Measurements from ENCODE around the gene FA2H.
"Not testable (repeated sequence)": the region's sequence is repeated elsewhere in the genome, so short reads cannot be mapped to it uniquely, and the experiment has no call there.

Gene FA2H

DNA sequence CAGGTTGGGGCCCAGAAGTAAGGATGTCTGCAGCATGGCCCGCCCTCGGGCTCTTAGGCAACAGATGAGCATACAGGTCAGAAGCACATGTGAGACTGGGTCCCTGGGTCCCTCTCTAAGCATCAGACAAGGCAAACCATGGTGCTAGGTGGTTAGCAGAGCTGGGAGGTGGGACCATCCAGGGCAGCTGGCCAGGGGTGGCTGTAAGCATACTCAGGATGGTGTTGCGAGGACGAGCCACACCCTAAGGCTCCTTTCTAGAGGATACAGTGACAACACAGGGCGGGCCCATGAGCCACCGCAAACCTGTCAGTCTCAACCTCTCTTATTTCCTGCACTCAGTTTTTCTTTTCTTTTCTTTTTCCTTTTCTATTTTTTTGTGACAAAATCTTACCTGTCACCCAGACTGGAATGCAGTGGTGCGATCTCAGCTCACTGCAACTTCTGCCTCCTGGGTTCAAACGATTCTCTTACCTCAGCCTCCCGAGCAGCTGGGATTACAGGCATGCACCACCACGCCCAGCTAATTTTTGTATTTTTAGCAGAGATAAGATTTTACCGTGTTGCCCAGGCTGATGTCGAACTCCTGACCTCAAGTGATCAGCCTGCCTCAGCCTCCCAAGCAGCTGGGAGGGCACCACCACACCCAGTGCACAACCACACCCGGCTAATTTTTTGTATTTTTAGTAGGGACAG is 3.6 kb downstream of the FA2H start:
- DNase-seq (ENCODE audit: low read depth in 2 of 2, low spot score in 1 of 2), result no peak

DNA sequence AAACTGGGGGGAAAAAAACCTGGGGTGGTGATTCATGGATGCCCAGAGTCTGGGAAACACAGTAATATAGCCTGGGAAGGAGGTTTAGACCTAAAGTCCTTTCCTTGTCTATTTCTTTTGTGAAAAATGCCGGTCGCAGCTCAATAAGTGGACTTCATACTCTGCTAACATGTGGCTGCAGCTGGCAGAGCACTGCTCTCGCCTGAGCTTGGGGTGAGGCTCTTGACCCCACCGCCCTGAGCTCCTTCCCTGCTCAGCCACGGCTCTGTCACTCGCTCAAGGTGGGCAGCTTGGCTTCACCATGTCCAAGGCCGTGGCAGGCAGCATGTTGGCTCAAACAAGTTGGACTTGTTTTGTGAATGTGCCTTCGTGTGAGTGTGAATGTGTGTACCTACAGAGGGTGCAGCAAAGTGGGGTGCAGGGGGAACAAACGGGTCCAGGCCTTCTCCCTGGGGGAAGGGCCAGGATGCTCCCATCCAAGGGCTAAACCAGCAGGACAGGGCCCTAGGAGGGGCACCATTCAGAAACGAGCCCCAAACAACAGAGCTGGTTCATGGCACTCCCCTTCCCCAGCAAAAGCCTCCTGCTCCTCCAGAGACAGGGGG is 4.9 kb downstream of the FA2H start:
- no peak for DNase-seq (ENCODE audit: low read depth in 2 of 2, low spot score in 1 of 2)

DNA sequence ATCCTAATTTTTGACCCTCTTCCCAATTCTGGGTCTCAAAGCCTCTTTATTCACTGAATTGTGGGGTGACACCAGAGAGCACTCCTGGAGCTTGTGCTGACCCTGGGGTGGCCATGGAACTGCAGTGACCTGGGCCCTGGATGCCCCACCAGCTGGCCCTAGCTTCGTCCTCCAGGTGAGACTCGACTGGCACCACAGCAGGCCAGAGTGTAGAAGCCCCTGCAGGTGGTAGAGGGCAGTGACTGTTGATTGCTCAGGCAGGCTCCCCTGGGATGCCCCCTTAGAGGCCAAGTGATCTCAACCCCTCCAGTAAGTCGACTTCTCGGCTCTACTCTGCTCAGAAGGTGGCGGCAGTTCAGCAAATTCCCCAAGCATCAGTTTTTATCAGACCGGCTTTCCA is 6.4 kb downstream of the FA2H start:
- no peak for DNase-seq (ENCODE audit: low read depth in 2 of 2, low spot score in 1 of 2)

DNA sequence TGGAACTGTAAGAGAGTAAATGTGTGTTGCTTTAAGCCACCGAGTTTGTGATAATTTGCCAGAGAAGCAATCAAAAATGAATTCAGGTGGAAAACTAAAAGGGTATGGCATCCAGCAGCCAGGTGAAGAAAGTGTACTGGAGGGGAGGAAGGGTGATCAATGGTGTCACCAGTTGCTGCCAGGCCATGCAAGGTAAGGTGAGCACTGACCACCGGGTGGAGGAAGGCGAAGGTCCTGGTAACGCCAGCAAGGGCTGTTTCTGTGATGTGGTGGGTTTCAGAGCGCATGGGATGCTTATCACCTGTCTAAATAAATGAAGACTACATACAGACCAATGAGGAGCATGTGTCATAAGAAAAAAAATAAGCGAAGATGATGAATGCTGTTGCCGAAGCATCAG is 6.9 kb downstream of the FA2H start:
- DNase-seq (ENCODE audit: low read depth in 2 of 2, low spot score in 1 of 2), result no peak

DNA sequence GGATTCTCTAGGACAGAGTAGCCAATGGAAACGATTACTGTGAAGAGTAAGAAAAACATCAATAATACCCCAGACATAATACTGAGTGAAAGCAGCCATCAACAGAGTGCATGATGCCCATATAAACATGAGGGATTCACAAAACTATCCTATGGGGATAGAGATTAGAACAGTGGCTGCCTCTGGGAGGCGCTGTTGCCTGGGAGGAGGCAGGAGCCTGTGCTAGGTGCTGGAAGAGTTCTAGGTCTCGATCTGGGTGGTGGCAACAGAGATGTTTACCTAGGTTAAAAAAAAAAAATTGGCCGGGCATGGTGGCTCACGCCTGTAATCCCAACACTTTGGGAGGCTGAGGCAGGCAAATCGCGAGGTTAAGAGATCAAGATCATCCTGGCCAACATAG is 7.9 kb downstream of the FA2H start:
- no peak for DNase-seq (ENCODE audit: low read depth in 2 of 2, low spot score in 1 of 2)

DNA sequence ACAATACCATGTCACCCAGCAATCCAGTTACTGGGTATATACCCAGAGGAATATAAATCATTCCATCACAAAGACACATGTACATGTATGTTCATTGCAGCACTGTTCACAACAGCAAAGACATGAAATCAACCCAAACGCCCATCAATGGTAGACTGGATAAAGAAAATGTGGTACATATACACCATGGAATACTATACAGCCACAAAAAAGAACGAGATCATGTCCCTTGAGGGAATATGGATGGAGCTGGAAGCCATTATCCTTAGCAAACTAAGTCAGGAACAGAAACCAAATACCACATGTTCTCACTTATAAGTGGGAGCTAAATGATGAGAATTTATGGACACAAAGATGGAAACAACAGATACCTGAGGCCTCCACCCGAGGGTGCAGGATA is 10.4 kb downstream of the FA2H start:
- not testable (repeated sequence) for DNase-seq (ENCODE audit: low read depth in 2 of 2, low spot score in 1 of 2)

DNA sequence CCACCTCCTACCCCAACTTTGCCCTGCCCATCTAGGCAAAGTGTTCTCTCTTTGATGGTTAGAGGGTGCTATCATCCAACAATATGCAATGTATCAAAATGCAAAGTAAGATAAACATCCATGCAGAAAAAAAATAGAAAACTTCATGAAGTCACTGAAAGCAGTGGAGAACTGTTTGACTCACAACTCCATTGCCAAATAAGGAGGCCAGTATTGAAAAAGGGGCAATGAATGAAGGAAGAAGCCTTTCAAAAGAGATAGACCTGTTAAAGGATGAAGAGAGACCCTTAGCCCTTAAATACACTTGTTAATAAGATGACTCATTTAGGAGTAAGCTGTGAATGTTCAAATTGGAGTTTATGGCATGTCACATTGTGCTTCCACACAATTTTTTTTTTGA is 13.0 kb downstream of the FA2H start:
- no peak for DNase-seq (ENCODE audit: low read depth in 2 of 2, low spot score in 1 of 2)

DNA sequence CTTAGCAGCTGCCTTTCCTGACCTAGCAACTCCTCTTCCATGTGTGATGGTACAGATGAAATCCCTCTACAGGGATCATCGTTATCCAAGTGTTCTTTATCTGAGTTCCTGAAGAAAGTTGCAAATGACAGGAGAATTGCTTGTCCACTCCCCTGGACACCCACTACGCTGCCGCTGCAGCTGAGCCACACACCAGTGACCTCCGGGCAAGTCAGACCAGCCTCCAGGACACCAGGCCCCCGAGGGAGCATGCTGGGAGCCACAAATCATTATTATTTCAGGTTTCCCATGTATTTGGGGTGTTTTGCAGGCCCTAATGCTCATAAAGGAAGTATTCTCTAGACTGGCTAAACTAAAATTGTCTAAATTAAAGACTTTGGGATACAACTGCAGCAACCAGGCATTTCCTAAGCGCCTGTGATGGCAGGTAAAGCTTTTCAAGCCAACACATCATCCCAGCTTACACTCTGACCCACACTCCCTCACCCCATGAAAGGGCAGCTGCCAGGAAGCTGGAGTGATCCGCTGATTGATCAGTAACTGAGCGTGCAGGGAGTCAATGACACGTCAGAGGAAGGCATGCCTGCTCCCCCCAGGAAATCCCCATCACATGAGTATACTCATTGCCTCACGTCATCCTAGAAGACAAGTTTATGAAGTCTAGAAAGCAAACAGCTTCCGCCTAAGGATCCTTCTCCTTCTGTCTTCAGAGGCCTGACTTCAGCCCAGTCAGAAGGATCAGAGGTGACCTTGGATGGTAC is 14.4 kb downstream of the FA2H start:
- DNase-seq (ENCODE audit: low read depth in 2 of 2, low spot score in 1 of 2), result no peak

DNA sequence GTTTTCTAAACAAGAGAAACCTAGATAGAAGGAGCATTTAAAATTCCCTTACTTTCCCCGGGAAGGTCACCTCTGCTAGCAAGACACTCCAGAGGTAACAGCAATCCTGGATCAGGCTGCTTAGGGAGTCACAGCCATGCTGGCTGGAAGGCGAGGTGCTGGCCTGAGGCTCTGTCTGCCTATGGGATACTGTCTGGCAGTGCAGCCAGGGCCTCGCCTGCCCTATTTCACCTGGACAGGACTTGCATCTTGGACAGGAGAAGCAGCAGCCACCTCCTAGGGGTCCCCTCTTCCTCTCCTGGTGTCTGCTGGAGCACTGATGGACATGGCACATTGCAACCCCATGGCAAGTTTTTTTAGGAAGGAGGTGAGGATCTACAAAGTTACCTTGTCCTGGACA is 15.1 kb downstream of the FA2H start:
- no peak for DNase-seq (ENCODE audit: low read depth in 2 of 2, low spot score in 1 of 2)

DNA sequence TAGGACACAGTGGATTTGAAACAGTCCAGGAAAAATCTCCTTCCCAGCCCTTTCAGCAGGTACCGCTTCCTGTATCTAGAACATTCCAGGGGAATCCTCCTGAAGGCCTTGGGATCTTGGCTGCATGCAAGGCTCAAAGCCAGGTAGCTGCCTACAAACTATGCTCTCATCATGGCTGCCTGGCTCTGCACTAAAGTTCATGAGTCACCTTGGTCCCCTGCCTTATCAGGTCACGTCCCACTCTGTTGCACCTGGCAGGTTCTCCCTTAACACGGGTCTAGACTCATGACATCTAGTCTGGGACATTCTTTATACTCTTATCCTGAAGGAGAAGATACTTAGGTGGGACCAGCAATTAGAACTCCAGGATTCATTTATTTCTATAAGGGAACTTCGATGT is 15.8 kb downstream of the FA2H start:
- DNase-seq (ENCODE audit: low read depth in 2 of 2, low spot score in 1 of 2), result no peak

DNA sequence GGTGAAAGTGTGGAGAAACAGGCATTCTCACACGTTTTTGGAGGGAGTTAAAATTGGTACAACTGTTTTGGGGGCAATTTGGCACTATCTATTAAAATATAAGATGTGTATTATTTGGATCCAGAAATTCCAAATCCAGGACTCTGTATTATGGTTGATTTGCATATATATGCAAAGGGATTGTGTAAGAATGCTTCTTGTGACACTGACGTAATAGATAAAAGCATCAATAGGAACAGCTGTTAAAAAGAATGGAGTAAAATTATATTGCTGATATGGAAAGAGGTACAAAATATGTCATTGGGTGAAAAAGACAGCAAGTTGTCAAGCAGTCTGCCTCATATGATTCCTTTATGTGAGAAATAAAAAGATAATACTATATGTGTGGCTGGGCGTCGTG is 17.3 kb downstream of the FA2H start:
- no peak for DNase-seq (ENCODE audit: low read depth in 2 of 2, low spot score in 1 of 2)

DNA sequence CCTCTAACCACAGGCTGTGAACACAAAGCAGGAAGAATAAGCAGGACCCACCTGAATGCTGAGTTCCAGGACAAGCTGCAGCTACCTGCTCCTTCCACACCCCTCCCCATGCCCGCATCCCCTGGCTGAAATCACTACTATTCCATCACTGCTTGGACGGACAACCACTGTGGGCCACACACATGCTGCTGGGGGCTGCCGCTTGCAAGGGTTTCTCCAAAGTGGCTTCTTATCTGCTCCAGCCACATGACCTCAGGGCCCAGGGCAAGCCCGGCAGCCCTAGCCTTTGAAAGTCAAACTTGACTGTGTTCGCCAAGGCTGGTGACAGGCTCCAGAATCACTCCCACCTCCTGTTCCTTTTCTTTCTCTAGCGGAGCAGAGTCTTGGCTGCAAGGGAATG is 18.4 kb downstream of the FA2H start:
- no peak for DNase-seq (ENCODE audit: low read depth in 2 of 2, low spot score in 1 of 2)

DNA sequence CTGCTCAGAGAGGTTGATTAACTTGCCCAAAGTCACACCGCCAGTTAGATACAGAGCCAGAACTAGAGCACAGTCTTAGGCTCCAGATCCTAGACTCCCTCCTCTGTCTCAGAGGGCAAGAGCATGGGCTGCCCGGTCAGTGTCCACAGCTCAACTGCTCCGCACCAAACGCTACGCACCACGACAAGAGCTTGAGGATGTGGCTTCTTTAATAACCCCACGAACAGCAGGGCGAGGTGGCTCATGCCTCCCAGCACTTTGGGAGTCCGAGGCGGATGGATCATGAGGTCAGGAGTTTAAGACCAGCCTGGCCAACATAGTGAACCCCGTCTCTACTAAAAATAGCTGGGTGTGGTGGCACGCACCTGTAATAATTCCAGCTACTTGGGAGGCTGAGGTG is 21.4 kb downstream of the FA2H start:
- no peak for DNase-seq (ENCODE audit: low read depth in 2 of 2, low spot score in 1 of 2)

DNA sequence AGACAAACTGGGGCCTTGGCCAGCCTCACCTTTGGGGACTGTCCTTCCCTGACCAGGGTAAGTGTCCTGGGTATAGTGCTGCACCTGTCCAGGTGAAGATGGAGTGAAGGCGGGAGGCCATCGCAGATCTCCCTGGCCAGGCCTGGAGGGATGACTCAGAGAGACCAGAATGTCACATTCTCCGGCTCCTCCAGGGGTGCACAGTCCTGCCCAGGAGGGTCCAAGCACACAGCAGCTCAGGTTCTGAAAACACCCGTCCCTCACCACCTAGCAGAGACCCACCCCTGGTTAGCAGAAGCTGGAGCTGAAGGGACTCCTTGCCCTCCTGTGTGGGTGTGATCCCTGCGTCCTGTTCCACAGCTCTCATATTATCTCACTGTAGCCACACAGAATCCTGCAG is 21.9 kb downstream of the FA2H start:
- DNase-seq (ENCODE audit: low read depth in 2 of 2, low spot score in 1 of 2), result no peak

DNA sequence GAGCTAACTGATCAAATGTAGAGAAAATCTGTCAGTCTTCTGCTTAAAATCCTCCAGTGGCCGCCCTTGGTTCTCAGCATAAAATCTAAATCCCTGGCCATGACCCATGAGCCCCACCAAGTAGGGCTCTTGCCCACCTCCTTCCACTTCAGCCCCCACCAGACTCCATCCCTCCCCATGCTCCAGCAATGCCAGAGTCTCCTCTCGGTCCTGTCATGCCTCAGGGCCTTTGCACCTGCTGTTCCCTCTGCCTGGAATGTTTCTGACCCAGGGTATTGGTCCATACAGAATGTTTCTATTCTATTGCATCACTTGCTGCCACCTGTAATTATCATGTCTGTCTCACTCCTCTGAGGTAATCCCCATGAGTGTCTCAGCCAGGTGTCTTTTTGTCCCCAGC is 22.4 kb downstream of the FA2H start:
- DNase-seq (ENCODE audit: low read depth in 2 of 2, low spot score in 1 of 2), result no peak

DNA sequence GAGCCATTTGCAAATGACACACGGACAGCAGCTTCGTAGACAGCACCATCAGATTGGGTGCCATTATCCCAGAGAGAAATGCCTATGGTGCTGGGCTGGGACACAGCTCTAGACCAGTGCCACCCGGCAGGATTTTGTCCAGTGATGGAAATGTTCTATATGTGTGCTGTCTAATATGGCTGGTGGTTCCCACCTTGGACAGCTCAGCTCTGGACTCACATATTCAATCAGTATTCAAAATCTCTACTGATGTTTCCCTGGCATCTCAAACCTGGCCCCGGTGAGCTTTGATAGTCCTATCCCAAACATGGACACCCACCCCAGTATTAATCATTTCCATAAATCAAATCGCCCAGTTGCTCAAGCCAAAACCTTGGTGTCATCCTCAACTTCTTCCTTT is 23.0 kb downstream of the FA2H start:
- no peak for DNase-seq (ENCODE audit: low read depth in 2 of 2, low spot score in 1 of 2)

DNA sequence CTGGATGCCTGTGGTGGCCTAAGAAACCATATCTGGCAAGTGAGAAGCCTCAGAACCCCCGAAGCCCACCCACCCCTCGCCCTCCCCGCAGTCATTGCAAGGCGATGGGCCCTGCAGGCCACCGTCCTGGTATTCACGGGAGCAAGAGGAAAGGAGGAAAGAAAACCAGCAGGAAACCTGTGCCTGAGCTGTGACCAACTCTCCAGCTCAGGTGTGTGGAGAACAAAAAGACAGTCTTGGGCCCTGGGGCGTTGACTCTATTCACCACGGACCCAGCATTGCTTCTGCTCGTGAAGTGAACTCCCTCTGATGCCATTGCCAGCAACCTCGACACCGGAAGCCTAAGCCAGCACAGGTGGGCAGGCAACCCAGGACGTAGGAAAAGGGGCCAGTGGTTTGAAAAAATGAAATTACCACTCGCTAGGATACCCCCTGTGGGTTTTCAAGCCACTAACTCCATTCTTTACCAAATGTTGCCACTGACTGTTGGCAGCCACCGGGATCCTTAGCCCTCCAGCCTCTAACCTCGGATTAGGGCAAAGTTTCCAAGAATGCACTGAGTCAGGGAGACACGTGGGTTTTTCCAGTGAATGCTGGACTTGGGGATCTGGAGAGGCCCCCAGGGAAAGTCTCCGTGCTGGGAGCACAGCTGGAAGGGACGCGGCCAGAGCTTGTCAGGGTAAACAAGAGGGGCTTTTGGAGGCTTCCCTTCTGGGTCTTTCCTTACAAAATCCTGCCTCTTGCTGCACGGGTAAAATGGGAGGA is 25.1 kb downstream of the FA2H start:
- DNase-seq (ENCODE audit: low read depth in 2 of 2, low spot score in 1 of 2), result no peak

DNA sequence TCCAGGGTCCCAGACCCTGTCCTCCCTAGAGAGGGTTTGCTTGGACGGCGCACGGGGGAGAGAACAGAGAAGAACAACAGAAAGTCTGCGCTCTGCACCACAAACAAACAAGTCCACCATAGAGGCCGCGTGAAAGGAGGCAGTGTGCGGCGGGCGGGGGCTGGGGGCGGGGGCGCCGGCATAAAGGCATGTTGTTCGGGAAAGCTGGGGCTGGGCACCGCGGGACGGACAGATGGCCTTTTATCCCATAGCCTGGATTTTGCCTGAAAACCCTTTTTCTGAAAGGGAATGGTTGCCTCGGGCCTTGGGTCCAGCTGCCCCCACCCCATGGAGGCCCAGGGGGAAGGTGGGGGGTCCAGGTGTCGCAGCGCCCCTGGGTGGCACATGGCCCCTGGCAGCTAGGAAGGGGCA is 26.0 kb downstream of the FA2H start:
- DNase-seq (ENCODE audit: low read depth in 2 of 2, low spot score in 1 of 2), result no peak

DNA sequence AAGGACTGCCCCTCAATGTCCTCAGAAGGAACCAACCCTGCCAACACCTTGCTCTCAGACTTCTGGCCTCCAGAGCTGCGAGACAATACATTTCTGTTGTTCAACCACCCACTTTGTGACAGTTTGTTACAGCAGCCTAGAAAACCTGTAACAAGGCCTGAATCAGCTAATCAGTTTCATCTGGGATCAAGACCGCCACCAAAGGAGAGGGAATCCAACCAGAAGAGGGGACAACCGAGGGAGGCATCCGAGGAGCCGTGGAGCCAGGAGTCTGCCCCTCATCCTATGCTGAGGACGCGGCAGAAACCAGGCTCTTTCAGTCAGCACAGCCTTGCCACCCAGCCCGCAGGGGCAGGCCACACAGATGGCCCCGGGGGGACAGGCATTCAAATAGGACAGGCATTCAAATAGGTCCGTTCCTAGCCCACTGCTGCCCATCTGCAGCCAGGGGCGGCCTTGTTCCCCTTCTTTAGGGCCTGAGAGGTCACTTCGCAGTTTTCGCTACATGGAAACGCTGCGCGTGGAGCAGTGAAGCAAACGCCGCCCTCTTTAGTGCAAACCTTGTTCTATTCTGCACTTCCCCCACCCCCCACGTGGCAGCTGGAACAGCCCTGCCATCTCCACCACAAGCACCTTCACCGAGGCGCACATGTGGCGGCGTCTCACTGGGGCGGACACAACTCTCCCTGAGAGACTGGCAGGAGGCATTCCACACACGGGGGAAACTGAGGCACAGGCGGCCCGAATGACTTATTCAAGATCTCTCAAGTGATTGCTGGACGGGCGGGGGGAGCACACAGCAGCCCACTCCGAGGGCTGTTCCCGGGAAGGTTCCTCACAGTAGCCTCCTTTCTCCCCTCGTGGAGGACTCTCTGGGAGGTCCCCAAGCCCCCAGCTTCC is 26.7 kb downstream of the FA2H start:
- no peak for DNase-seq (ENCODE audit: low read depth in 2 of 2, low spot score in 1 of 2)

DNA sequence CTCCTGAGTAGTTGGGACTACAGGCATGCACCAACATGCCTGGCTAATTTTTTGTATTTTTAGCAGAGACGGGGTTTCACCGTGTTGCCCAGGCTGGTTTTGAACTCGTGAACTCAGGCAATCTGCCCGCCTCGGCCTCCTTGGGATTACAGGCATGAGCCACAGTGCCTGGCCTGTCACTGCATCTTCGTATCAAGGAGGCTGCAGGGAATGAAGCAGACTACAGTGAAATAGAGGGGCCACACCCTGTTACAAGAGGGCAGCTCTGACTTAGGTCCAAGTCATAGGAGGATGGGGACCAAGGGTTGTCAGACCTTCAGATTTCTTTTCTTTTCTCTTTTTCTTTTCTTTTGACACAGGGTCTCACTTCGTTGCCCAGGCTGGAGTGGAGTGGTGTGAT is 28.7 kb downstream of the FA2H start:
- no peak for DNase-seq (ENCODE audit: low read depth in 2 of 2, low spot score in 1 of 2)

DNA sequence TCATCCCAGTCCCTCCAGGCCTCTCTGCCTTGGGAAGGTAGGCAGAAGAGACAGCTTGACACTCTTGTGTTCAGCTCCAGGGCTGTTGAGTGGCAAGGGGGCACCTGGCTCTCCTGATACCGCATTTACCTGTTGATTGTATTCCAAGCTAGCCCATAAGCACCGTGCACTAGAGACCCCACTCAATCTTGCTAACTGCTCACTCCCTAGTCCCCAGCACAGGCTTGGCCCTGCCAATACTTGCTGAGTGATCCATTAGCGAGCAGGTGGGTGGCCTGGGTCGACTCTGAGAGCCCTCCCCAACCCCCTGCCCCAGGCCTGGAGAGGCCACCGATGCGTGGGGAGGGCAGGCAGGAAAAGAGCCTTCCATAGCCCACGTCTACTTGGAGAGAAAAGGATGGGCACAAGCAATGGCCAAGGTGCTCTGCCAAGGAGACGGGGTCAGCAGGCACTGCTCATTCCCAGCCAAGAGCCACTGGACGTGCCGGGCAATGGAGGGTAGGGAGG is 29.5 kb downstream of the FA2H start:
- DNase-seq (ENCODE audit: low read depth in 2 of 2, low spot score in 1 of 2), result no peak

All from stimulated activated CD8-positive, alpha-beta memory T cell treated with anti-CD3 and anti-CD28 coated beads, Interleukin-4, amount 100 ng/mL, for 1 hour (primary cell).